SU-DHL-6 (cell line): Measurements from ENCODE around the gene INPP5K.

Experiments
- H2AFZ ChIP-seq: fragments of 200-600 bp; sonication (generic); 2 replicates; pipeline ENCODE4 v1.6.1; 2014; ENCODE audit warnings: low read depth, mild to moderate bottlenecking, moderate library complexity, mixed read lengths, antibody characterized with exemption, low read length; ENCODE audit not compliant: severe bottlenecking
- H3F3A ChIP-seq: fragments of 200-600 bp; shearing (Covaris generic); 2 replicates; pipeline ENCODE4 v1.6.0; 2016; ENCODE audit warnings: antibody characterized with exemption, mild to moderate bottlenecking; ENCODE audit not compliant: insufficient read depth
- H3K27ac ChIP-seq: fragments of 200-600 bp; sonication (generic); 2 replicates; pipeline ENCODE4 v1.5.1; 2016; ENCODE audit warnings: low read depth, mild to moderate bottlenecking, low read length, moderate library complexity, mixed read lengths
- H3K27me3 ChIP-seq: fragments of 200-600 bp; sonication (generic), shearing (Covaris generic); 2 replicates; pipeline ENCODE4 v1.6.0; 2014; ENCODE audit warnings: mild to moderate bottlenecking, low read length
- H3K36me3 ChIP-seq: fragments of 200-600 bp; sonication (generic); 2 replicates; pipeline ENCODE4 v1.6.1; 2014; ENCODE audit warnings: mild to moderate bottlenecking, low read length, mixed read lengths
- H3K4me2 ChIP-seq: fragments of 300-600, 200-600 bp; shearing (Covaris generic), sonication (generic); 2 replicates; pipeline ENCODE4 v1.6.0; 2014; ENCODE audit warnings: low read length, low read depth, mild to moderate bottlenecking; ENCODE audit not compliant: poor library complexity, severe bottlenecking
- H3K4me3 ChIP-seq: fragments of 200-600 bp; sonication (generic); 2 replicates; pipeline ENCODE4 v1.5.1; 2014; ENCODE audit warnings: antibody characterized with exemption, low read length, mild to moderate bottlenecking, mixed read lengths; ENCODE audit not compliant: insufficient read depth, poor library complexity, severe bottlenecking
- H3K79me2 ChIP-seq: fragments of 200-600 bp; sonication (generic); 2 replicates; pipeline ENCODE4 v1.6.1; 2014; ENCODE audit warnings: mild to moderate bottlenecking, low read length, moderate library complexity; ENCODE audit not compliant: insufficient read depth
- H3K9ac ChIP-seq: fragments of 200-600 bp; sonication (generic); 2 replicates; pipeline ENCODE4 v1.7.0; 2014; ENCODE audit warnings: mild to moderate bottlenecking, low read length
- H3K9me2 ChIP-seq: fragments of 200-600 bp; sonication (generic); replicated peaks from 2 replicates; pipeline ENCODE4 v1.6.1; 2014; ENCODE audit warnings: low read length; ENCODE audit not compliant: insufficient read depth
- H3K9me3 ChIP-seq: fragments of 200-600 bp; sonication (generic); 2 replicates; pipeline ENCODE4 v1.6.1; 2014; ENCODE audit warnings: low read length, mixed read lengths; ENCODE audit not compliant: insufficient read depth
- H4K20me1 ChIP-seq: fragments of 200-600 bp; sonication (generic); 2 replicates; pipeline ENCODE4 v1.6.1; 2014; ENCODE audit warnings: low read depth, mild to moderate bottlenecking, antibody characterized with exemption, low read length, moderate library complexity, mixed read lengths
- CTCF ChIP-seq: fragments of 200-600 bp; sonication (generic); IDR thresholded peaks from one replicate; pipeline ENCODE4 v1.5.1; 2017; ENCODE audit warnings: antibody characterized with exemption, mild to moderate bottlenecking, low read length, moderate library complexity; ENCODE audit not compliant: insufficient read depth, poor library complexity, severe bottlenecking
- EZH2phosphoT487 ChIP-seq: fragments of 200-600 bp; sonication (generic), shearing (Covaris generic); conservative IDR thresholded peaks from 2 replicates; pipeline ENCODE4 v1.6.1; 2018; ENCODE audit warnings: mild to moderate bottlenecking, antibody characterized with exemption, low read length, moderate library complexity, mixed read lengths

The INPP5K gene

GRCh38 chr17:1492249-1493206, 23.9 kb downstream of the INPP5K start, which contains the start of gene MYO1C:
Gene MYO1C, minus strand, starts transcription at chr17:1492686. Its CDS starts 199 bp downstream, at chr17:1492487.
- peak within 1 kb of the TSS; percentile 57 for H3K9ac ChIP-seq
- peak within 1 kb of the TSS; percentile 73 for H3K4me2 ChIP-seq
- no peaks in the 10 kb centered on the region for H3K36me3 ChIP-seq
- H3K27ac ChIP-seq, result no peak within 1 kb of the TSS
- peak within 1 kb of the TSS; percentile 73 for H2AFZ ChIP-seq
- no peaks in the 10 kb centered on the region for H3K9me3 ChIP-seq
- H3K4me3 ChIP-seq, result peak within 1 kb of the TSS; percentile 52
- peaks cover 20% of the 10 kb centered on the region for H3F3A ChIP-seq
- H3K9me2 ChIP-seq, result no peaks in the 10 kb centered on the region
- H3K79me2 ChIP-seq, result no peaks in the 10 kb centered on the region
- H3K27me3 ChIP-seq, result no peaks in the 10 kb centered on the region
- no peaks in the 10 kb centered on the region for H4K20me1 ChIP-seq
- TF ChIP-seq CTCF, result no peak
- no peak for TF ChIP-seq EZH2phosphoT487

GRCh38 chr17:1491443-1492248, 24.8 kb downstream of the INPP5K start:
- no peaks in the 10 kb centered on the region for H3K79me2 ChIP-seq
- H3K4me2 ChIP-seq, result peak overlapping the region; percentile 73
- H3K9me3 ChIP-seq, result no peaks in the 10 kb centered on the region
- H3F3A ChIP-seq, result peaks cover 28% of the 10 kb centered on the region
- H3K9me2 ChIP-seq, result no peaks in the 10 kb centered on the region
- H2AFZ ChIP-seq, result peak overlapping the region; percentile 73
- H3K36me3 ChIP-seq, result no peaks in the 10 kb centered on the region
- no peaks in the 10 kb centered on the region for H4K20me1 ChIP-seq
- H3K9ac ChIP-seq, result peak overlapping the region; percentile 82
- no peaks in the 10 kb centered on the region for H3K27me3 ChIP-seq
- no peak for TF ChIP-seq EZH2phosphoT487
- no peak for TF ChIP-seq CTCF
- peak overlapping the region; percentile 89 for H3K4me3 ChIP-seq
- H3K27ac ChIP-seq, result peak overlapping the region; percentile 73

- Histone ChIP-seq H3K9me3 (no peaks in the 10 kb centered on the region), H3F3A (peaks cover 35% of the 10 kb centered on the region), H3K27me3 (no peaks in the 10 kb centered on the region), H3K79me2 (no peaks in the 10 kb centered on the region), H3K36me3 (no peaks in the 10 kb centered on the region), H2AFZ (peak overlapping the region; percentile 66), H4K20me1 (no peaks in the 10 kb centered on the region), H3K9ac (peak overlapping the region; percentile 82), H3K27ac (peak overlapping the region; percentile 73), H3K4me2 (peak overlapping the region; percentile 73), H3K9me2 (no peaks in the 10 kb centered on the region), H3K4me3 (peak overlapping the region; percentile 89)
- TF ChIP-seq EZH2phosphoT487 (no peak), CTCF (no peak)
Observed at GRCh38 chr17:1490643-1491442, 25.6 kb downstream of the INPP5K start.
